Body of pancreas (tissue), 4 donors: ENCODE data around the gene ATP11A. TPM values are rescaled to one million over a fixed set of nuclear protein-coding genes. Genes with fewer than 3 reads are reported as not detected.

Experiments
- ATAC-seq: fragments of 150-250 bp; one replicate; pipeline ENCODE4 v1.9.1; 2016
- DNase-seq, 4 donors: peaks; one replicate each; pipeline ENCODE4 v3.0.0-alpha.2; 2019
- H3K27ac ChIP-seq, 4 donors: fragments of 200-600 bp; sonication (generic); 1 replicate in 3 of 4; 2 replicates in 1 of 4; pipeline versions ENCODE4 v1.5.1 to v1.6.1; 2016 to 2019; ENCODE audit warnings: mild to moderate bottlenecking in 1 of 4, mixed read lengths in 1 of 4, moderate library complexity in 1 of 4
- H3K27me3 ChIP-seq, 2 donors: fragments of 200-600 bp; sonication (generic); one replicate each; pipeline ENCODE4 v1.6.0; 2016; ENCODE audit warnings: mild to moderate bottlenecking in 1 of 2
- H3K36me3 ChIP-seq, 2 donors: fragments of 200-600 bp; sonication (generic); replicated peaks in 1 of 2; 2 replicates each; pipeline ENCODE4 v1.5.1; 2016; ENCODE audit warnings: low read depth in 2 of 2; ENCODE audit not compliant: insufficient read depth in 1 of 2
- H3K4me1 ChIP-seq: fragments of 200-600 bp; sonication (generic); one replicate; pipeline ENCODE4 v1.6.0; 2016
- H3K4me3 ChIP-seq, 2 donors: fragments of 200-600 bp; sonication (generic); 1 replicate in 1 of 2; 2 replicates in 1 of 2; pipeline ENCODE4 v1.5.1; 2016 to 2019
- H3K9me3 ChIP-seq, 3 donors: fragments of 200-600 bp; sonication (generic); 1 replicate in 2 of 3; 2 replicates in 1 of 3; pipeline ENCODE4 v1.5.1; 2016
- POLR2A ChIP-seq, 3 donors: fragments of 450-650 bp; IDR thresholded peaks; one replicate each; pipeline ENCODE4 v1.6.1; 2016; ENCODE audit warnings: antibody characterized with exemption in 3 of 3, mild to moderate bottlenecking in 2 of 3
- WGBS, 2 donors: methylation state at CpG; one replicate each; pipeline ENCODE4 v1.1.5; 2017; 5-methylcytosine and 5-hydroxymethylcytosine counted together
- intact Hi-C: fragments of 100-400 bp; cut with DNase I; formaldehyde crosslinking; loops from one replicate; pipeline ENCODE4 v1.15.1; 2023
- total RNA-seq, 2 donors: library from RNA; depleted of rRNA; stranded (reverse); fragments of >200 nt; gene quantifications; one replicate each; pipeline ENCODE4 v1.1.0, GENCODE V29; 2016
- TF ChIP-seq, protein P1 (sequence below), 7 experiments: fragments of 450-650 bp in 4 of 7; fragments of 200-600 bp in 3 of 7; sonication (generic) in 3 of 7; IDR thresholded peaks; one replicate each; pipeline ENCODE4 v1.5.1; 2016 to 2019; ENCODE audit warnings: antibody characterized with exemption in 7 of 7

Gene ATP11A
- total RNA-seq, 2 donors from 2014 or later = 24.1 to 33.9 TPM

DNA sequence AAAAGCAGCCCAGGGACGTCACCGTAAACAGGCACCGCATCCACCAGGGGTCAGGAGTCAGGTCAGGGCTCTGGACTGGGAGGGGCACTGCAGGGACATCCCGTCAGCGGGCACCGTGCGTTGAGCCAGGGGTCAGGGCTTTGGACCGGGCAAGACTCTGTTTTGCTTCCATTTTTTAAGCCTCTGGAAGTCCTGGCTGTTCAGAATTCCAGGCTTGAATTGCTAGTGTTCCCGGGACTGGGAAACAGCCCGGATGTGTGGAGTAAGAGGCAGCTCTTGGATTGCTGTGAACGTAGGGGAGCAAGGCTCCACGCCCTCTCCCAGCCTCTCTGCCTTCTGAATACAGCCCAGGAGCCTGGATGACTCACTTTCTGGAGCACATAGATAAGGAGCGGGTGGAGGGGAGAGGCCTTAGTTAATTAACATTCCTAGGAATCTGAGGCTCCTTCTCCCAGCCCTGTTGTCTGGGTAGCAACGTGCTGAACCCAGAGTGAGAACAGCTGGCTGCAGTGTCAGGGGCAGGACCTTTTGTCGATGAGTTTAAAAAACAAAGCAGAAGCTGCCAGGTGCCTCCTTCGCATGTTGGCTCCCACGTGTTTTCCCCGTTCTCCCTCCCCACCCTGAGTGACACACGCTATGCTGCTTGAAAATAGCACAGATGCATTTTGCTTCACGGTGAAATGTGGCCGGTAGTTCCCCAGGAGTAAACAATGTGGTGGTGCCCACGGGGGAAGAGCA, 21.9 kb downstream of the ATP11A start:
- Histone ChIP-seq H3K4me1 (peaks cover 27% of the 10 kb centered on the region), H3K36me3 (no peaks in the 10 kb centered on the region), H3K27ac (peak overlapping the region; percentile 47 to 76 (median 61)), H3K27me3 (no peaks in the 10 kb centered on the region), H3K9me3 (no peaks in the 10 kb centered on the region), H3K4me3 (no peak overlapping the region)
- DNase-seq (peak; percentile 61 to 85 (median 76)), ATAC-seq (peak; percentile 94)
- intact Hi-C loops = no loop called here
- 16 to 24% methylated on average over 16 to 22 of the region's 22 CpGs for WGBS, 2 donors
- peak in 2 of 3 donors; percentile 12 to 17 for TF ChIP-seq POLR2A (IDR thresholded peaks at IDR 0.05)
- TF ChIP-seq, protein P1, sequence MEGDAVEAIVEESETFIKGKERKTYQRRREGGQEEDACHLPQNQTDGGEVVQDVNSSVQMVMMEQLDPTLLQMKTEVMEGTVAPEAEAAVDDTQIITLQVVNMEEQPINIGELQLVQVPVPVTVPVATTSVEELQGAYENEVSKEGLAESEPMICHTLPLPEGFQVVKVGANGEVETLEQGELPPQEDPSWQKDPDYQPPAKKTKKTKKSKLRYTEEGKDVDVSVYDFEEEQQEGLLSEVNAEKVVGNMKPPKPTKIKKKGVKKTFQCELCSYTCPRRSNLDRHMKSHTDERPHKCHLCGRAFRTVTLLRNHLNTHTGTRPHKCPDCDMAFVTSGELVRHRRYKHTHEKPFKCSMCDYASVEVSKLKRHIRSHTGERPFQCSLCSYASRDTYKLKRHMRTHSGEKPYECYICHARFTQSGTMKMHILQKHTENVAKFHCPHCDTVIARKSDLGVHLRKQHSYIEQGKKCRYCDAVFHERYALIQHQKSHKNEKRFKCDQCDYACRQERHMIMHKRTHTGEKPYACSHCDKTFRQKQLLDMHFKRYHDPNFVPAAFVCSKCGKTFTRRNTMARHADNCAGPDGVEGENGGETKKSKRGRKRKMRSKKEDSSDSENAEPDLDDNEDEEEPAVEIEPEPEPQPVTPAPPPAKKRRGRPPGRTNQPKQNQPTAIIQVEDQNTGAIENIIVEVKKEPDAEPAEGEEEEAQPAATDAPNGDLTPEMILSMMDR (IDR thresholded peaks at IDR 0.05) = peak in 1 of 7 experiments; percentile 7

DNA sequence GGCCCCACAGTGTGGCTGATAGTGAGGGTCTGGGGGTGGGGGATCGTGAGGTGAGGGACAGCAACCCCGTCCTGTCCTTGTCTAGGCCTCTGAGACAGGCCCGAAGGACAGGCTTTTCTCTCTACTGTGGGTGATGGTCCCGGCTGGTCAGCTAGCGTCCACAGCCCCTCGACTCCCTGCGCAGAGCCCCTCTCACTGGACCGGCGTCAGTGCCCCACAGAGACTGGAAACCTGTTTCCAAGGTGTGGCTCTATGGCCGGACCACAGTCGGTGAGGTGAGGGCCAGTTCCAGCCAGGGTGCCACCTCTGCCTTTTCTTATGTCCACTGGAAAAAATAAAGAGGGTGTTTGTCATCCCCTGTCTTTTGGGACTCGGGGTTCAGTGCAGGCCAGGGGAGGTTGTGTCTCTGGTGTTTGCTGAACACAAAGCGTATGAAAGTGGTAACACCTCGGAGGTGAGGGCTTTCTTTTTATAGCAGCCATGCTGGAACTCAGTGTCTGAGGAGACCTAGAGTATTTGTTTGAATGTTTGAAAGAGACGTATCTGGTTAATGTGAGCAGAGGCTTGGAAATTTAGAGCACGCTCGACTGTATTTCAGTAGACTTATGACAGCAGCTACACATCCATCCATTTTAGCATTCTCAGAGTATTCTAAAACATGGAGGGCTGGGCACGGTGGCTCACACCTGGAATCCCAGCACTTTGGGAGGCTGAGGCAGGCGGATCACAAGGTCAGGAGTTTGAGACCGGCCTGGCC, 22.8 kb downstream of the ATP11A start:
- intact Hi-C loops = no loop called here
- Histone ChIP-seq H3K27me3 (no peaks in the 10 kb centered on the region), H3K36me3 (no peaks in the 10 kb centered on the region), H3K27ac (peak overlapping the region; percentile 47 to 76 (median 61)), H3K4me3 (no peak overlapping the region), H3K9me3 (no peaks in the 10 kb centered on the region), H3K4me1 (peaks cover 27% of the 10 kb centered on the region)
- TF ChIP-seq POLR2A (IDR thresholded peaks at IDR 0.05) = no peak
- TF ChIP-seq, protein P1 (IDR thresholded peaks at IDR 0.05) = no peak
- ATAC-seq (no peak), DNase-seq (no peak)
- WGBS, 2 donors = 95 to 96% methylated on average over 9 to 20 of the region's 20 CpGs

GRCh38 chr13:112713517-112714253, 23.8 kb downstream of the ATP11A start:
- Histone ChIP-seq H3K36me3 (no peaks in the 10 kb centered on the region), H3K9me3 (no peaks in the 10 kb centered on the region), H3K27me3 (no peaks in the 10 kb centered on the region), H3K4me3 (no peak overlapping the region), H3K27ac (no peak overlapping the region), H3K4me1 (peaks cover 27% of the 10 kb centered on the region)
- ATAC-seq = no peak
- TF ChIP-seq, protein P1 (IDR thresholded peaks at IDR 0.05) = no peak
- intact Hi-C loops = no loop called here
- 71 to 73% methylated on average over 16 of the region's 16 CpGs for WGBS, 2 donors
- DNase-seq = no peak

DNA sequence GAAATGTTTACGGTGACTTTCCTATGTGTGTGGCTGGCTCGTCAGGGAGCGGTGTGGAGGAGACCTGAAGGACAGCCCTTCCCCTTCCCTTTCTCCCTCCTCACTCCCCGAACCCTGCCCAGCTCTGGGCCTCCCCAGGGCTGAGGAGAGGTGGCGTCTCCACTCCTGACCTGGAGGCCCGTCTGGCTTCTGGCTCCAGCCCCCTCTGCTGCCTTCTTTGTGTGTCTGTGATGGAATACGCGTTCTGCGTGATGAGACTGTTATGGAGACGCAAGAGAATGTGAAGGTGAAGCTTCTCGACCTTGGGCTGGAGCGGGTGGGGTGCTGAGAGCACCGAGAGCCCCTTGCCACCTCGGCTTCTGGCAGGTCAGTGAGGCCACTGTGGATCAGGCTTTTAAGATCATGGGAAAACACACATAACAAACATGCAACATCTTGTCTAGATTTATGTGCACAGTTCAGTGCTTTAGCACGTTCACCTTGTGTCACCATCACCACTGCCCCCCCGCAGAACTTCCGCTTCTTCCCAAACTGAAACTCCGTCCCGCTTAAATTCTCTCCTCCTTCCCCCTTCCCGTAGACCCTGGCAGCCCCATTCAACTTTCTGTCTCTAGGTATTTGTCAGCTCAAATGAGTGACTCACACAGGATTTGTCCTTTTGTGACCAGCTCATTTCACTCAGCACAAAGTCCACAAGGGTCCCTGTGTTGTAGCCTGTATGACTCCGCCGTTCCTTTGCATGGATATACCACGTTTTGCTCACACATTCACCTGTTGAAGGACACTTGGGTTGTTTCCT, 24.7 kb downstream of the ATP11A start:
- Histone ChIP-seq H3K4me3 (no peak overlapping the region), H3K36me3 (no peaks in the 10 kb centered on the region), H3K9me3 (no peaks in the 10 kb centered on the region), H3K27ac (no peak overlapping the region), H3K27me3 (no peaks in the 10 kb centered on the region), H3K4me1 (peaks cover 27% of the 10 kb centered on the region)
- TF ChIP-seq, protein P1 (IDR thresholded peaks at IDR 0.05) = no peak
- no peak for TF ChIP-seq POLR2A (IDR thresholded peaks at IDR 0.05)
- DNase-seq = no peak
- no peak for ATAC-seq
- intact Hi-C loops = no loop called here
- WGBS, 2 donors = 94 to 97% methylated on average over 23 of the region's 23 CpGs
